HG03354 (cell line): Measurements from ENCODE around the gene STK10.
A peak's percentile ranks its signal among the peaks of the same experiment; 100 is the strongest.
"Not testable (repeated sequence)": the region's sequence is repeated elsewhere in the genome, so short reads cannot be mapped to it uniquely, and the experiment has no call there.

Experiments
- ATAC-seq: cut with Tn5 transposase; IDR thresholded peaks from one replicate; pipeline ENCODE4 v1.9.1; 2021; ENCODE audit warnings: mild to moderate bottlenecking; ENCODE audit not compliant: unreplicated experiment, poor library complexity, severe bottlenecking

Gene STK10

DNA sequence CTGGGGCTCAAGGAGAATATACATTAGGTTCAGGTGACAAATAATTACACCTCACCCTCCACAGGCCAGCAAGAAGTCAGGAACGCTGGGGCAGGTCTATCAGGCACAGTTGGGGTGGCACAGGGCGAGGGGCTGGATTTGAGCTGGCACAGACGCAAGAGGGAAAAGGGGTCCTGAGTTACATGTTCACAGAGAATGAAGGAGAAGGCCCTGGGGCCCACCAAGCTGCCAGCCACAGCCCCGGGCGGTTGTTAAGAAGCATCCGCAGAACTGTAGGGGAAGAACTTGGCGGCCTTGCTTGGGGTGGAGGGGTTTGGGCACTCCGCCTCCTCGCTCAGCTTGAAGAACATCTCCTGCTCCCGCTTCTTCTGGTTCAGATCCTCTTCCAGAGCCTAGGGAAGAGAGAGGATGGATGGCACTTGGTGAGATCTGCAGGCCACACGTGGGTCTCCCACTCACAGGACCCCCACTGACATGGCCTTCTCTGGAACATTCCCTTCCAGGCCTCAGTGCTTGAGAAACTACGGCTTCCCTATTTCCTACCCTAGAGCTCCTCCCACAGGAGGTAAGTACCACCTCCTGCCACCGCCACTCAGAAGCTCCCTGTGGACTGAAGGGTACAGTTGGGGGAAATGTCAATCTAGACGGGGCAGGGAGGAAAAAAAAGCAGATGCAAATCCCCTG is 143.3 kb downstream of the STK10 start:
- ATAC-seq: no peak

DNA sequence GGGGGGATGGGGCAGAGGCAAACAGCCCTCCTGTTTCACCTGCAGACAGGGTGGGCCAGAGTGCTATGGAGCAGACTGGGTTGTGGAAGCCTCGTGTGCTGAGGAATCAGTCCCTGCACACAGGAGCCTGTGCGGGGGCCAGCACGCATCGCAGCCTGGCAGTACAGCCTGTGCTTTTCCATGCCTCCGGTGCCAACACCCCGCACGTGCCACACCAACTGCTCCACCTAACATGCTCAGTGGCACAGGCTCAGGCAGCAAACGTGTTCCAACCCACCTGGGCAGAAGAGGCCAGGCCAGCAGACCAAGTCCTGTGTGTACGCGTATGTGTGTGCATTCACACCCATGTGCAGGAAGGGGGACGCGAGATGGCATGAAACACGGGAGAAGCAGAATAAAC is 144.2 kb downstream of the STK10 start:
- ATAC-seq: no peak

DNA sequence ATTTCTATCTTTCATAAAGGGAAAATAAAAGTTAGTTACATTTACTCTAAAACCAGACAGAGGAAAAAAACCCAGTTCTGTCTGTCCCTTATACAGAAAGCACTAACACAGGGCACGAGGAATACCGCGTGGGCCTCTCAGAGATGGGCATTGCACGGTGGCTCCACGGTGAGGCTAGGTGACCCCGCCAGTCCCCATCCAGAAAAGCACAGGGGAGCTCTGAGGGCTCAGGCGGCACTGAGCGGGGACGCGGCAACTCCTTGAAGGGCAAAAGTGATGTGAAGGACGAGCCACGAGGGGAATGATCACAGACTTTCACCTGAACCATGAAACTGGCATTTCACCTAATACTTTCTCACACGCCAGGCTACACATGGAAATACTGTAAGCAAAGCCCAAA is 145.8 kb downstream of the STK10 start:
- ATAC-seq: no peak

DNA sequence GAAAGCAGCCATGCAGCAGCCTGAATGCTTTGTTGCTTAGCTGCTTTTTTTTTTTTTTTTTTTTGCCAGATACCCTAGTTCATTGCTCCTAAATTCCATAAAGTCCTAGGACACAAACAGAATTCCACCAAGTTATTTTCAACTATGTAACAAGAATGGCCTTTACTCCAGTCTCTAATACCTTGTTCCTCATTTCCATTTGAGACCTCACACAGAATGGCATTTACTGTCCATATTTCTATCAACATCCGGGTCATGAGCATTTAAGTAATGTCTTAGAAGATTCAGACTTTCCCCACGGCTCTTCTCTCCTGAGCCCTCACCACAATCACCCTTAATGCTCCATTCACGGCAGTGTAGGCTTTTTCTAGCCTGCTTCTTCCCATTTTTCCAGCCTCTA is 149.9 kb downstream of the STK10 start:
- ATAC-seq: no peak

DNA sequence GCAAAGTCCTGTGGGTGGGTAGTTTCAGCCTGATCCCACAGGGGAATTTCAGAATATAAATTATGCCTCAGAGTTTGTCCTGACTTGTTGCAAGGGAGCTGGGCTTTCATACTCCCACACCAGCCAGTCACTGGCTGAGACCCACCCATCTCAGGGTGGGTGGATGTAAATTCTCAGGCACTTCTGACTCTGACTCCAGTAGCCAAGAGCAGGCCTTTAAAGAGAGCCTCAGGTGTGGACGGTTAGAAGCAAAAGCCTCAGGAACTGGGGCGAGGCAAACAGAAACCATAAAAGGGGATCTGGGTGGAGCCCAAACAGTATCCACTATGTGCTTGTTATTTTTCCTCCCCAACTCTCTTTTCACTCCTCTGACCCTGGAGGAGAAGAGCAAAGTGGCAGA is 153.0 kb downstream of the STK10 start:
- ATAC-seq: no peak

DNA sequence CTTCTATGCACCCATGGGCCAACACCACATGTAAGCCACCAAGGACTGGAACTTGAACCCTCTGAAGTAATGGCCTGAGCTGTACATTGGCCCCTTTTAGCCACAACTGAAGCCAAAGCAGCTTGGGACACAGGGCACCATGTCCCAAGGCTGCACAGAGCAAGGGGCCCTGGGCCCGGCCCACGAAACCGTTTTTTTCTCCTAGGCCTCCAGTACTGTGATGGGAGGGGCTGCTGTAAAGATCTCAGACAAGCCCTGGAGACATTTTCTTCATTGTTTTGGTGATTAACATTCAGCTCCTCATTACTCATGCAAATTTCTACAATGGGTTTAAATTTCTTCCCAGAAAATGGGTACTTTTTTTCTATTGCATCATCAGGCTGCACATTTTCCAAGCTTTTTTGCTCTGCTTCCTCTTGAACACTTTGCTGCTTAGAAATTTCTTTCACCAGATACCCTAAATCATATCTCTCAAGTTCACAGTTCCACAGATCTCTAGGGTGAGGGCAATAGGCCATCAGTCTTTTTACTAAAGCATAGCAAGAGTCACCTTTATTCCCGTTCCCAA is 156.0 kb downstream of the STK10 start:
- no peak for ATAC-seq

DNA sequence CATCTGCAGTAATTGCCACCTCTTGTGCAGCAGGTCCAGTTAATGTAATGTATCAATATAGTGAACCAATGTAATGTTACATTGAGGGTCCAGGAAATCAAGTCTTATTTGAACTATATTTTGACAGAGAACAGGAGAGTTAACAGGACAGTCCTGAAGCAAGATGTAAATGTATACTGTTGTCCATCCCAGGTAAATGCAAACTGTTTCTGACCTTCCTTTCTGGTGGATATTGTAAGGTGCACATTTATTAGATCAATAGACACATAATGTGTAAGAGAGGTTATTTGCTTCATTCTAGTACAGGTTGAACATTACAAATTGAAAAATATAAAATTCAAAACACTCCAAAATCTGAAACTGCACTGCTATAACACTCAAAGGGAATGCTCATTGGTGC is 158.1 kb downstream of the STK10 start:
- ATAC-seq: no peak

DNA sequence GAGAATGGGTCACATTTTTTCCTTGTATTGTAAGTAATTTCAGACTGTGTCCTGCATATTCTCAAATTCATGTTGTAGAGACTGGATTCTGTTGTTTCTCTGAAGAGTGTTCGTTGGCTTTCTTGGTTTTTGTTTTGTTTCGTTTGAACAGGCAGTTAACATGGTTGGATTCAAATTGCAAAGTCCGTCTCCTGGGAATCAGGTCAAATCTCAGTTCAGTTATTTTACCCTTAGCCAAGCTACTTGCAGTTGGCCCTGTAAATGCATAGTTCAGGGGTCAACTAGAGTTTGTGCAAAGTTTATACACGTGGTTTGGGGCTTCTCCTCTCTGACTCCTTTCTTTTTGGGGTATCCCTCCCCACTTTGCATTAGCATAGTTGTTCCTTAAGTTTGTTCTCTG is 159.9 kb downstream of the STK10 start:
- no peak for ATAC-seq

DNA sequence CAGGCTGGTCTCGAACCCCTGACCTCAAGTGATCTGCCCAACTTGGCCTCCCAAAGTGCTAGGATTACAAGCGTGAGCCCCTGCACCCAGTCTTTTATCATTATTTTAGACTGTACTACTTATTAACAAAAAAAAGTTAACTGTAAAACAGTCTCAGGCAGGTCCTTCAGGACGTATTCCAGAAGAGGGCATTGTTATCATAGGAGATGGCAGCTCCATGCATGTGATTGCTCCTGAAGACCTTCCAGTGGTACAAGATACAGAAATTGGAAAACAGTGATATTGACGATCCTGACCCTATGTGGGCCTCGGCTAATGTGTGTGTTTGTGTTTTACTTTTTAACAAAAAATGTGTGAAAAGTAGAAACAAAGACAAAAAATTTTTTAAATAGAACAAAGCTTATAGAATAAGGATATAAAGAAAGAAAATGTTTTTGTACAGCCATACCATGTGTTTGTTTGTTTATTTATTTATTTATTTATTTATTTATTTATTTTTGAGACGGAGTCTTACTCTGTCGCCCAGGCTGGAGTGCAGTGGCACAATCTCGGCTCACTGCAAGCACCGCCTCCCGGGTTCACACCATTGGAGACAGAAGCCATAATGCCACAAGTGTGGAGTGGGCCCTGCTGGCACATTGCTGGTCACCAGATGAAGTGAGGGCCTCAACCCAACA is 167.8 kb downstream of the STK10 start:
- not testable (repeated sequence) for ATAC-seq

DNA sequence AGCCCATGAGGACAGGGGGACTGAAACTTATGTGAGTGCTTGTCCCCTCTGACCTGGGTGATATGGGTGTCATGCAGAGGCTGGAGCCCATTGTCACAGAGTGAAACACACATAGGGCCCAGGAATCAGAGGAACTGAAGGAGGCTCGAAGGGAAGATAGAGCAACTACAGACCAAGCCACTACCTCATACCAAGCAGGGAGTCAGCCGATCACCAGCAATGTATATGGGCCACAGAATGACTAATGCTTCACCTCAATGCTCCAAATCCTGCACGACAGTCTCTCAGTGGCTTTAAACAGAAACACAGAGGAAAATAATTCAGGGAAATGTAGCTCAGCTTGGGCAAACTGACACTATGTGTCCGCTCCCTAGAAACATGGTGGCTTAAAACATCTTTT is 172.7 kb downstream of the STK10 start:
- no peak for ATAC-seq

DNA sequence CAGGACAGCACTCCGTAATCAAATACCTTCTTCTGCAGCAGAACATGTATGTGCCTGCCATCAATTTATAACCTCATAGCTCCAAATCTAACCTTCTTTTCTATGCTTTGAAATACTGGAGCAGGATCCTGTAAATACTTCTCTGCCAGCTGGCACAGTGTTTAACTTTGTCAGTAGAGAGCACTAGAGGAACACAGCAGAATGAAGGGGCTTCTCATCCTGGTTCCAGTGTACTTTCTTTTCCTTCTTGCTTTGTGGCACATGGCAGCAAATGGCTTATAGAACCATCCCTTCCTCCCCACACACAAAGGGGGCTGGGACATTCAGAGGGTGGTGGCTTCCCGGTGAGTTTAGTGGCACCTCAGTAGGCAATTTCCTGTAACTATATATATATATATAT is 177.7 kb downstream of the STK10 start:
- no peak for ATAC-seq

DNA sequence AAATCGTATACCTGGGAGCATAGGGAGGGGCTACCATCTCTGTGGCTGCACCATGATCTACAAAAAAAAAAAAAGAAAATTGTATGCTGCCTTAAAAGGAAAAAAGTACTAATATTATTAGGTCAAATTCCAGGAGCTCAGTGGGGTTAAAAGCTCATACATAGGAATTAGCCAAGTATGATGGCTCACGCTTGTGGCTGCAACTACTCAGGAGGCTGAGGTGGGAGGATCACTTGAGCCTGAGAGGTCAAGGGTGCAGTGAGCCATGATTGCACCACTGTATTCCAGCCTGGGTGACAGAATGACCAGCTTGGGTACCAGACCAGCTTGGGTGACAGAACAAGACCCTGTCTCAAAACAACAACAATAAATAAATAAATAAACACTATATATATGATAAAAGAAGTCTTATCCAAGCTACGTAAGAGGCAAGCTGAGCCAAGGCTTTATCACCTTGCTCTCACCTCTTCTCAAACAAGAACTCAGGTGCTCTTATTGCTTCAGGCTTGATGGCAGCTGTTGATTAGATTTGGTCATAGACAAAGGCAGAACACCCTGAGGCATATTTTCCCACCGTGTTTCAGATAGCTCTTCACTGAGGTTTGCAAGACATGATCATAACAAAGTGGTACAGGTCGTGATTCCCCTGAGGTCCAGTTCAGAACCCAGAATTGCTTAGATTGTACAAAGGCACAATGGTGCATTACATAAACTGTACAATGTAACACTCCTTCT is 178.3 kb downstream of the STK10 start:
- ATAC-seq: no peak

DNA sequence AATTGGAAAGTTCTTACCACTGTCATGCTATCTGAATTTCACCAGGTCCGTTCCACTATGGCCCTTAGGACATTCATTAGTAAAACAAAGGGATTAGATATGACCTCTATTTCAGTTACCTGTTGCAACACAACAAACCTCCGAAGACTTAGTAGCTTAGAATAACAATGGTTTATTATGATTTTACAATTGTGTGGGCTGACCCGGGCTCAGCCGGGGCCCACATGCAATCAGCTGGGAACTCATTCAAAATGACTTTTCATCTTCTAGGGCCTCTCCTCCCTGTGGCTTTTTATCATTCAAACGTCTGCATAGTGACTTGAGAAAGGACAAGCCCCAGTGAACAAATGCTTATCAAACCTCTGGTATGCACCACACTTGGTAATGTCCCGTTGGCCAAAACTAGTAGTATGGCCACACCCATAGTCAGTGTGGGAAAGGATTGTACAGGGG is 179.3 kb downstream of the STK10 start:
- no peak for ATAC-seq

DNA sequence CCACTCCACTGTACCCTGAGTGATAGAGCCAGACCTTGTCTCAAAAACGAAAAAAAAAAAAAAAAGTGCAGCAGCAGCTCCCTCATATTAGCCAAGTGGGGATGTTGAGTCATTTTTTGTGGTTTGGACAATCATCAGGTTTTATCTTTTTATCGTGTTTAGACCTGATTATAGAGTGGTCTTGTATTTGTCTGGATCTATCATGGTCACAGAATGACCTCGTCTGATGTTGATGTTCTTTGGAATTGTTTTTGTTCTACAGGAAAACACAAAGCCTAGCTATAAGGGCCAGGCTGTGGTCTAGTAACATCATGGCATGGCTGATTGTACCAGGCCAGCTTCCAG is 179.9 kb downstream of the STK10 start:
- no peak for ATAC-seq

DNA sequence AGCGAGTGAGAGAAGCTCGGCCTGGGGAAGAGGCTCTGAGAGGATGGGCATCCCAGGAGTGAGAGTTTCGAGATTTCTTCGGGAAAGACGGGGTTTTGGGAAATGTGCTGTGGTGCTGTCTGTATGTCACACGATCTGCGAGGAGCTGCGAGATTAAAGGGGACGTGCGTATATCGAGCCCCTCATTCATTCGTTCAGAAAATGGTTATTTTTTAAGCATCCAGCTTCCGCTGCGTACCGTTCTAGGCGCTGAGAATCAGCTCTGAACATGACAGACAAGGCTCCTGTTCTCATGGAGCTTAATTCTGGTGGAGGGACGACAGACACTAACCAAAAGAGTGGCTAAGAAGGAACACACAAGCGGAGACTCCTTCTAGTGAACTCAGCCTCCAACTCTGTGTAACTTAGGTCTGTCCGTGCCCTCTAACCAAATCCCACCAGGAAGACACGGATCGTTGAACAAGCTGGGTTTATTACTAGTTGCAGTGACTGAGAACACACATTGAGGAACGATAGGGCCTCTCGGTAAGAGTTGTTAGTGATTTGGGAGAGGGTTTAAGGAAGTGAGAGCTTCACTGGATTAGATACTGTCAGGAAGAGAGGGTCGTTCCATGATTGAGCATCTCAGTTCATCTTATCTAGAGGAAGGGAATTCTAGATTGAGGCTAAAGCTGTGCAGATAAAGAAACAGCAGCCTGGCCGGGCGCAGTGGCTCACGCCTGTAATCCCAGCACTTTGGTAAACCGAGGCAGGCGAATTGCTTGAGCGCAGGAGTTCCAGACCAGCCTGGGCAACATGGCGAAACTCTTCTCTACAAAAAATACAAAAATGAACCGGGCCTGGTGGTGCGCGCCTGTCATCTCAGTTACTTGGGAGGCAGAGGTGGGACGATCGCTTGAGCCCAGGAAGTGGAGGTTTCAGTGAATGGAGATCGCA is 180.6 kb downstream of the STK10 start:
- peak; percentile 0 for ATAC-seq

DNA sequence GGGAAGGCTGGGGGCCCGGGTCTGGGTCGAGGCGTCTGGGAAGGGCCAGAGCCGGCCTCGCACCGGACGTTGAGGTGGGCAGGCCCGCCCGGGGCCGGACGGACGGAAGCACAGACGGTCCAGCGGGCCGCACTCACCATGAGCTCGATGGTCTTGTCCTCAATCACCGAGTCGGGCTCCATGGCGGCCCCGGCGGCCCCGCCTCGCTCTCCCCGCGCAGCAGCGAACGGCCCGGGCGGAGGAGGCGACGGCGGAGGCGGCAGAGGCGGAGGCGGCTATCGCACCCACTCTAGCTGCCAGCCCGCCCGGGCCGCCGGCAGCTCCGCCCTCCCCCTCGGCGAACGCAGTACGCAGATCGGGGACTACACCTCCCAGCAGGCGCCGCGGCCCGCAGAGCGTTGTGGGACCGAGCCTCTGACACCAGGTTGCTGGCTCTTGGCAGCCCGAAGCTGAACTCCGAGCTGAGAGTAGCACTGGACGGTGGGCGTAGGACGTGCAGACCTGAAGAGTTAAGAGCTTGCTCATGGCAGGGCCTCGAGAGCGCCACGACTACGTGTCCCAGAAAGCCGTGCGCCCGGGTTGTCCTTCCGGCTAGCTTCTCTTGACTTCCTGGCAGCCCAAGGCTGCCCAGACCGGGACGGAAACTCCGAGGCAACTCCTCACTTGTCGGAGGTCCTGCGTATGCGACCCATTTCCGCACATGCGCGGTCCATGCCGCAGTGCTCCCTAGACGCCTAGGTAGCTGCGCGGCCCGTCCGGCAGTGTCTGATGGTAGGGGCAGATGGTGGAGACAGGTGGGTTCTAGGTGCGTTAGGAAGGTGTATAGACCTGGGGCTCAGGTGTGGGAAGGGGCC is 181.5 kb downstream of the STK10 start, which contains the start of gene FBXW11:
FBXW11 (minus strand) TSS at position 318 of the 854 bp plus-strand sequence; CDS start at position 182, 136 bp downstream.
- ATAC-seq: peak; percentile 85

DNA sequence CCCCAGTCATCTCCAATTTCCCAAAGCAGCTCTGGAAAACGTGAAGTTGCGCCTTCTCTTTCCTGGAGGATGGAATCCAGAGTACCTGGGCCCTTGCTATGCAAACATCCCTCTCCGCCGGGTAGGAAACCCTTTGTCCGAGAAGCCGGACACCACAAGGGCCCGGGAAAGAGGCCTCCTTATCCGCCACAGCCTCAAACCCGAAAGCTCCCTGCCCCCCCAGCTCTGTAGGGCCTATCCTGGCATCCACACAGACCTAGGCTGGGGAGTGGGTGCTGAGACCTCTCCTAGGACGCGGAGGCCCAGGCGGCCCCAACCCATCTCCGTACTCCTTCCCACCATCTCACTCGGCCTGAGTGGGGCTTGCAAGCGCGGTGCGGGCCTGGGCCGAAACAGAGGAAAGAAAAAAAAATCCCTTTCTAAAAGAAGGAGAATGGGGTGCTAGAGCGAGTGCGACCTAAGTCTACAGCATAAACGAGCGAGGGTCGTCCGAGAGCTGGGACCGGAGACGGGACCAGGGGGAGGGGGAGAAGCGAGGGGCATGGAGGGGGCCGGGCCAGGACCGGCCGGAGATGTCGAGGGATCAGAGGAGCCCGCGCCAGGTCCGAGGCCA is 182.2 kb downstream of the STK10 start:
- peak; percentile 6 for ATAC-seq

DNA sequence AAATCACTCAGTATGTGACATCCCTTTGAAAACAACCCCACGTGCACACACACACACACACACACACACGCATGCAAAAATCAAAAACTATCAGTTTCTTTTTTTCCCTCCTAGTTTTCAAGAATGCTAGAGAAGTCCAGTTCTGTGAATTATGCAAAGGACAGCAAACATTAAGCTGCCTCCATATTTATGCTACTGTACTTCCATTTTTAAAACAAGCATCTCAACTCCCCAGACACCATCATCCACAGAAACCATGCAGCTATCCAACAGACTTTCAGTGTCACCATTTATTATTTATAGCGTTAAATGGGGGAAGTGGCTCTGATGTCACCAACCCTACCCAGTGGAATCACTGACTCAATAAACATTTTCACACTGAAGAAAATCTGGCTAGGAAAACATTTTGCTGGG is 183.2 kb downstream of the STK10 start:
- ATAC-seq: no peak
